Measurements from ENCODE around the gene POLR2J3. TPM values are rescaled to one million over a fixed set of nuclear protein-coding genes. Genes with fewer than 3 reads are reported as not detected.
A peak's percentile ranks its signal among the peaks of the same experiment; 100 is the strongest.
"Not testable (repeated sequence)": the region's sequence is repeated elsewhere in the genome, so short reads cannot be mapped to it uniquely, and the experiment has no call there.

Gene POLR2J3
- 10 to 100 TPM; 53.2 to 53.8 TPM for total RNA-seq

- peak within 1 kb of the TSS; percentile 83 for H3K4me3 Mint-ChIP-seq
- H3K27me3 Mint-ChIP-seq; H3K9me3 Mint-ChIP-seq; H3K36me3 Mint-ChIP-seq (ENCODE audit: low read depth); CTCF ChIA-PET; POLR2A ChIA-PET; H3K4me1 Mint-ChIP-seq: not testable (repeated sequence)
- DNase-seq = peak; percentile 94
- H3K27ac Mint-ChIP-seq = peak within 1 kb of the TSS; percentile 89
Observed at GRCh38 chr7:102572261-102573239, at the start of gene POLR2J3. Gene POLR2J3 (minus strand): TSS chr7:102572583. CDS start chr7:102572521, 62 bp downstream.

DNA sequence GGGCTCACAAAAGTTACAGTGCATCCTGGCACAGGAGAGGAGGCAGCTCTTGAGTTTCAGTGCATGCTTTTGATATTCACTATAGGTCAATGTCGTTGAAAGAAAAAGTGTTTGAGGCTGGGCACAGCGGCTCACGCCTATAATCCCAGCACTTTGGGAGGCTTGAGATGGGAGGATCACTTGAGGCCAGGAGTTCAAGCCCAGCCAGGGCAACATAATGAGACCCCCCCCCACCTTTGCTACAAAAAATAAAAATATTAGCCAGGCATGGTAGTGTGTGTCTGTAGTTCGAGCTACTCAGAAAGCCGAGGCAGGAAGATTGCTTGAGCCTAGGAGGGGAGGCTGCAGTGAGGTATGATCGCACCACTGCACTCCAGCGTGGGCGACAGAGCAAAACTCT is 45.7 kb upstream of the POLR2J3 start:
- H3K27ac Mint-ChIP-seq; H3K4me3 Mint-ChIP-seq; H3K36me3 Mint-ChIP-seq (ENCODE audit: low read depth); DNase-seq; H3K27me3 Mint-ChIP-seq; POLR2A ChIA-PET; H3K4me1 Mint-ChIP-seq; H3K9me3 Mint-ChIP-seq; CTCF ChIA-PET: not testable (repeated sequence)

DNA sequence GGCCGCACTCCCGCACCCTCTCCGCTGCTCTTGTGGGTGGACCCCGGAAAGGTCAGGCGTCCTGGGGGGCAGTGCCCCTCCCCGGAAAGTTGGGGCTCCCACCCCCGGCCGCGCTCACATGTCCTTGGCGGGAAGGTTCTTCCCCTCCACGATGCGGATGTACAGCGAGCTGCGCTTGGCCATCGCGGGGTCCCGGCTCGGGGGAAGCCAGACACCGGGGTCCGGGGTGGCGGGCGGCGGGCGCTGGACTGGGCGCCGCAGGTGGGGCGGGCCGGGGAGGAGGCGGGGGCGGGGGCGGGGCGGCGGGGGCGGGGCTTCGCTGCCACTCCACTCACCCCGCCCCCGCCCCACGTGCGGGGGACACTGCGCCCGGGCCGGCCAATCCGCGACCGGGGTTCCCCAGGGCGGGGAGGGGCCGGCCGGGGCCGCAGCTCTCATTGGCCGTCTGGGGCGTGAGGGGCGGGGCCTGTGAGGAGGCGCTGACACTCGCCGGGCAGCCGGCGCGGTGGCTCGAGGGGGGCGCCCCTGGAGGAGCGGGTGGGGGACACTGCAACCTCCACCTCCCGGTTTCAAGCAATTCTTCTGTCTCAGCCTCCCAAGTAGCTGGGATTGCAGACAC is 44.2 kb upstream of the POLR2J3 start, which contains the start of gene RASA4:
Gene RASA4, minus strand, starts transcription at position 250 of the 619 bp plus-strand sequence. Its CDS starts 67 bp downstream, at position 183.
- H3K9me3 Mint-ChIP-seq; POLR2A ChIA-PET; H3K27ac Mint-ChIP-seq; H3K27me3 Mint-ChIP-seq; CTCF ChIA-PET; H3K36me3 Mint-ChIP-seq (ENCODE audit: low read depth); H3K4me1 Mint-ChIP-seq: not testable (repeated sequence)
- DNase-seq = peak; percentile 42
- H3K4me3 Mint-ChIP-seq = peak within 1 kb of the TSS; percentile 51

- CTCF ChIA-PET; H3K27ac Mint-ChIP-seq; H3K4me3 Mint-ChIP-seq; DNase-seq; H3K4me1 Mint-ChIP-seq; POLR2A ChIA-PET; H3K36me3 Mint-ChIP-seq (ENCODE audit: low read depth); H3K27me3 Mint-ChIP-seq; H3K9me3 Mint-ChIP-seq: not testable (repeated sequence)
Observed at GRCh38 chr7:102615930-102616329, 43.5 kb upstream of the POLR2J3 start.

- H3K9me3 Mint-ChIP-seq; POLR2A ChIA-PET; CTCF ChIA-PET; DNase-seq; H3K36me3 Mint-ChIP-seq (ENCODE audit: low read depth); H3K27ac Mint-ChIP-seq; H3K27me3 Mint-ChIP-seq; H3K4me3 Mint-ChIP-seq; H3K4me1 Mint-ChIP-seq: not testable (repeated sequence)
Observed at GRCh38 chr7:102614873-102615272, 42.5 kb upstream of the POLR2J3 start.

DNA sequence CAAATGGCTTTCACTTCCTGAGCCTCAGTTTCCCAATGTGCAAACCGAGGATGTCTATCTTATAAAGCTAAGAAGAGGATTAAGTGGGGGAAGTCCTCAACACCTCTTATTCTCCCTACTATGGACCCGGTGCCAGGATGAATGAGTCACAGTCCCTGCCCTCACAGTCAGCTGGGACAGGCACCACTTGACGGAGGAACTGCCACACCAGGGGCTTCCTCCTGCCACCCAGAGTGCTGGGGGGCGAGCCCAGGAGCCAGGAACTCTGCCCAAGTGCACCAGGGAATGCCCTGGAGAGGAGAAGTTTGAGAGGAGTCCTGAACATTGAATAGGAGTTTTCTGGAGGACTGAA is 41.9 kb upstream of the POLR2J3 start:
- H3K4me1 Mint-ChIP-seq; H3K36me3 Mint-ChIP-seq (ENCODE audit: low read depth); H3K27ac Mint-ChIP-seq; H3K4me3 Mint-ChIP-seq; POLR2A ChIA-PET; H3K27me3 Mint-ChIP-seq; H3K9me3 Mint-ChIP-seq; DNase-seq; CTCF ChIA-PET: not testable (repeated sequence)

DNA sequence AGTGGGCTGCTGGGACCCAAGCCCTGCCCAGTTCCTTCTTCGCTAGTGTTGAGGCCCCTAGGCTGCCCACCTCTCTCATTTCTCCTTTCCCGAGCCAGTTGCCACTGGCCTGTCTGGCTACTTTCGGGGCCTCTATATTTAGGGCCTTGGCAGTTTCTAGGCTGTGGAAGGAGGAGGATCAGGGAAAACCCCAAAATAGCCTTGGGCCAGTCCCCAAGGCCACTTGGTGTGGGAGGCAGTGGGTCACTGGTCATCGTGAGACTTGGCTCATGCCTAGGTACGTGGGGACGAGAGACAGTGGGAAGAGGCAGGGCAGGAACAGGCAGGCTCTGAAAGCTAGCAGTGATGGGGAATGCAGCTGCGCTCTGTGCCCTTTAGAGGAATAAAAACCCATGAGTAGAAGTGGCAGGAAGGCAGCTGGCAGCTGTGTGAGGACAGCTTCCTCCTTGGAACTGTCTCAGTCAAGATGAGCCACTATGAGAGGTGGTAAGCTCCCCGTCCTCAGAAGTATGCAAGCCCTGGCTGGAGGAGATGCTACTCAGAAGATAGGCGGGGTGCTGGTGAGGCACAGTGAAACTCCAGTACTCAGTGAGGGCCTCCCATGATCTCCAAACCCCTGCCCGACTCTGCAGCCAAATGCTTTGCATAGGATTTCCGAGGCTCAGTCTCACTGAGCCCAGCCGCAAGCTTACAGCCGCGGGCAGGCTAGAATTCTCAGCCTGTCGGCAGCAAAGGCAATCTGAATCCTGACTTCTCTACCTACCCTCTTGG is 41.4 kb upstream of the POLR2J3 start:
- H3K36me3 Mint-ChIP-seq (ENCODE audit: low read depth); H3K27ac Mint-ChIP-seq; H3K4me1 Mint-ChIP-seq; POLR2A ChIA-PET; H3K9me3 Mint-ChIP-seq; CTCF ChIA-PET; H3K4me3 Mint-ChIP-seq; DNase-seq; H3K27me3 Mint-ChIP-seq: not testable (repeated sequence)

DNA sequence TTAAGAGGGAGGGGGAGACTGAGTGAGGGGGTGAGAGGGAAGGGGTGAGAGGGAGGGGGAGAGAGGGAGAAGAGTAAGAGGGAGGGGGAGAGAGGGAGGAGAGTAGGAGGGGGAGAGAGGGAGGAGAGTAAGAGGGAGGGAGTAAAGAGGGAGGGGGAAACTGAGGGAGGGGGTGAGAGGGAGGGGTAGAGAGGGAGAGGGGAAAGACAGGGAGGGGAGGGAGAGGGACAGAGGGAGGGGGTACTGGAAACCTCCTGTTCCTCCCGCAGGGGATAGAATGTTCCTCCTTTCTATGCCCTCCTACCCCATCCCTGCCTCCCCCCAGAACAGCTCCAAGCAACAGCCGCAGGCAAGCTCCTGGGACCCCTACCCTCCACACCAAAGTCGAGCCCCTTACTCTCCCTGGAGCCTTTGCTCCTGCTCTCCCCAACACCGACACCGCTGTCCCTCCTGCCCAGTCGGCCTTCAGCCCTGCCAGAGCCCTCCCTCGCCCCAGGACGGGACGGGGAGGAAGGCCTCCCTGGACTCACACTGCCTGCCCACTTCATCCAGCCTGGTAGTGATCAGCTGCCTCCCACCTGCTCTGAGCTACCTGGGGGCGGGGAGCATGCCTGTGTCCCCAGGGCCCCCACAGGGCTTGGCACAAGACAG is 39.4 kb upstream of the POLR2J3 start:
- H3K4me3 Mint-ChIP-seq; H3K9me3 Mint-ChIP-seq; H3K4me1 Mint-ChIP-seq; DNase-seq; POLR2A ChIA-PET; H3K27me3 Mint-ChIP-seq; CTCF ChIA-PET; H3K36me3 Mint-ChIP-seq (ENCODE audit: low read depth); H3K27ac Mint-ChIP-seq: not testable (repeated sequence)

GRCh38 chr7:102611013-102611674 is 38.8 kb upstream of the POLR2J3 start:
- CTCF ChIA-PET; H3K27ac Mint-ChIP-seq; H3K4me1 Mint-ChIP-seq; H3K36me3 Mint-ChIP-seq (ENCODE audit: low read depth); H3K27me3 Mint-ChIP-seq; POLR2A ChIA-PET; DNase-seq; H3K4me3 Mint-ChIP-seq; H3K9me3 Mint-ChIP-seq: not testable (repeated sequence)

GRCh38 chr7:102610441-102610840 is 38.1 kb upstream of the POLR2J3 start:
- H3K27me3 Mint-ChIP-seq; H3K36me3 Mint-ChIP-seq (ENCODE audit: low read depth); H3K9me3 Mint-ChIP-seq; CTCF ChIA-PET; POLR2A ChIA-PET; H3K4me3 Mint-ChIP-seq; H3K27ac Mint-ChIP-seq; H3K4me1 Mint-ChIP-seq; DNase-seq: not testable (repeated sequence)

DNA sequence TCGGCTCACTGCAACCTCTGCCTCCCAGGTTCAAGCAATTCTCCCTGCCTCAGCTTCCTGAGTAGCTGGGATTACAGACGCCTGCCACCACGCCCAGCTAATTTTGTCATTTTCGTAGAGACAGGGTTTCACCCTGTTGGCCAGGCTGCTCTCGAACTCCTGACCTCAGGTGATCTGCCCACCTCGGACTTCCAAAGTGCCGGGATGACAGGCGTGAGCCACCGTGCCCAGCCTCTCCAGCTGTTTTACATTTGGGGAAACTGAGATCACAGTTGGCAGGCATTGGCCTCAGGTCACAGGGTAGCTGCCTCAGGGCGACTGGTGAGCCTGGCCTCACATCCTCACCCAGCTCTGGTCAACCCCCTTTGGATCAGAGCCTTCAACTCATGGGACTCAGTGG is 37.4 kb upstream of the POLR2J3 start:
- POLR2A ChIA-PET; H3K36me3 Mint-ChIP-seq (ENCODE audit: low read depth); DNase-seq; H3K4me1 Mint-ChIP-seq; H3K27me3 Mint-ChIP-seq; CTCF ChIA-PET; H3K4me3 Mint-ChIP-seq; H3K27ac Mint-ChIP-seq; H3K9me3 Mint-ChIP-seq: not testable (repeated sequence)

DNA sequence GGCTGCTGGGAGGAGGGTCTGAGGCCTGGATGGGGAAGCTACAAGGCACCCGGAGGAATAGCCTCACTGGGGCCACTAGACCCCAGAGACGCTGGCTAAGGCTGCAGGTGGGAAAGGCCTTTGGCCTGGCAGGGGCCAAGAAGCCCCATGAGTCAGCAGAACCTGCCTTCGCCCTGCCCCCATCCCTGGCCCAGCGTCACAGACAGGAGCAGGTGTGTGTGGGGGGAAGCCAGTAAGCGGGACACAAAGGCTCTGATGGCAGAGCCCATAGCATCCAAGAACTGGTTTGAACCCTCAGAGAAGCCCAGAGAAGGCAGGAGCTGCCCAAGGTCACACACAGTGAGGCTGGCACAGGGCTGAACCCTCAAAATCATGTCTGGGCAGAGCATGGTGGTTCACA is 34.5 kb upstream of the POLR2J3 start:
- H3K27me3 Mint-ChIP-seq; H3K4me1 Mint-ChIP-seq; DNase-seq; CTCF ChIA-PET; POLR2A ChIA-PET; H3K27ac Mint-ChIP-seq; H3K36me3 Mint-ChIP-seq (ENCODE audit: low read depth); H3K4me3 Mint-ChIP-seq; H3K9me3 Mint-ChIP-seq: not testable (repeated sequence)
